ENCODE data around the gene IRF5.

DNA sequence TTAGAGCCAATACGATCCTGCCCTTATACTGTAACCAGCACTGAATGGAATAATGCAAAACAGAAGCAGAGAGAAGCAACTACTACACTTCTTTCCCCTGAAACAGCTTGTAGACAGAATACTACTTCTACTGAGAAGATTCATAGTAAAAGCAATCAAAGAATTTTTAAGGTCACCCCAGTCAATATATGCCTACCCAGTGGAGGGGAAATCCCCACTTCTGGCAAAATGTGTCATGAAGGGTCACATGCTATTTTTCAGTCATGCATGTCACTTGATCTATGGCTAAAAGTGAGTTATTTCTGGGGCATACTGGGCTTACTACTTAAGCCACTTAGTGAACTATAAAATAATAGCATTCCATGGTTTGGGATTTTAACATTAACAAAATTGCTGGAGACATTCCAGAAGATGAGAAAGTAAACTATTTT is 25.6 kb downstream of the IRF5 start:
- no peak for TF ChIP-seq NFRKB (IDR thresholded peaks at IDR 0.05)
- TF ChIP-seq FOXK2 (IDR thresholded peaks at IDR 0.05) = no peak
- no peak for TF ChIP-seq SP1 (IDR thresholded peaks at IDR 0.05)
- TF ChIP-seq, protein P1, sequence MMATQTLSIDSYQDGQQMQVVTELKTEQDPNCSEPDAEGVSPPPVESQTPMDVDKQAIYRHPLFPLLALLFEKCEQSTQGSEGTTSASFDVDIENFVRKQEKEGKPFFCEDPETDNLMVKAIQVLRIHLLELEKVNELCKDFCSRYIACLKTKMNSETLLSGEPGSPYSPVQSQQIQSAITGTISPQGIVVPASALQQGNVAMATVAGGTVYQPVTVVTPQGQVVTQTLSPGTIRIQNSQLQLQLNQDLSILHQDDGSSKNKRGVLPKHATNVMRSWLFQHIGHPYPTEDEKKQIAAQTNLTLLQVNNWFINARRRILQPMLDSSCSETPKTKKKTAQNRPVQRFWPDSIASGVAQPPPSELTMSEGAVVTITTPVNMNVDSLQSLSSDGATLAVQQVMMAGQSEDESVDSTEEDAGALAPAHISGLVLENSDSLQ (IDR thresholded peaks at IDR 0.05) = no peak
- TF ChIP-seq BHLHE40 (IDR thresholded peaks at IDR 0.05; ENCODE audit: borderline replicate concordance) = no peak
- no peak for TF ChIP-seq HDGF (IDR thresholded peaks at IDR 0.05; ENCODE audit: borderline replicate concordance)
- TF ChIP-seq SUZ12 (IDR thresholded peaks at IDR 0.05) = no peak
- no peak for TF ChIP-seq ELF4 (IDR thresholded peaks at IDR 0.05)
- TF ChIP-seq FOXM1 (IDR thresholded peaks at IDR 0.05; ENCODE audit: borderline replicate concordance) = no peak
- no peak for TF ChIP-seq ARNT (IDR thresholded peaks at IDR 0.05)
- no peak for TF ChIP-seq TARDBP (IDR thresholded peaks at IDR 0.05)
- TF ChIP-seq LEF1 (IDR thresholded peaks at IDR 0.05; ENCODE audit: borderline replicate concordance) = no peak
